HG02623 (cell line): Measurements from ENCODE around the gene TEX10.
A peak's percentile ranks its signal among the peaks of the same experiment; 100 is the strongest.
"Not testable (repeated sequence)": the region's sequence is repeated elsewhere in the genome, so short reads cannot be mapped to it uniquely, and the experiment has no call there.

Source experiments
- ATAC-seq: cut with Tn5 transposase; IDR thresholded peaks from one replicate; pipeline ENCODE4 v1.9.1; 2021; ENCODE audit warnings: moderate library complexity; ENCODE audit not compliant: unreplicated experiment

The TEX10 gene

DNA sequence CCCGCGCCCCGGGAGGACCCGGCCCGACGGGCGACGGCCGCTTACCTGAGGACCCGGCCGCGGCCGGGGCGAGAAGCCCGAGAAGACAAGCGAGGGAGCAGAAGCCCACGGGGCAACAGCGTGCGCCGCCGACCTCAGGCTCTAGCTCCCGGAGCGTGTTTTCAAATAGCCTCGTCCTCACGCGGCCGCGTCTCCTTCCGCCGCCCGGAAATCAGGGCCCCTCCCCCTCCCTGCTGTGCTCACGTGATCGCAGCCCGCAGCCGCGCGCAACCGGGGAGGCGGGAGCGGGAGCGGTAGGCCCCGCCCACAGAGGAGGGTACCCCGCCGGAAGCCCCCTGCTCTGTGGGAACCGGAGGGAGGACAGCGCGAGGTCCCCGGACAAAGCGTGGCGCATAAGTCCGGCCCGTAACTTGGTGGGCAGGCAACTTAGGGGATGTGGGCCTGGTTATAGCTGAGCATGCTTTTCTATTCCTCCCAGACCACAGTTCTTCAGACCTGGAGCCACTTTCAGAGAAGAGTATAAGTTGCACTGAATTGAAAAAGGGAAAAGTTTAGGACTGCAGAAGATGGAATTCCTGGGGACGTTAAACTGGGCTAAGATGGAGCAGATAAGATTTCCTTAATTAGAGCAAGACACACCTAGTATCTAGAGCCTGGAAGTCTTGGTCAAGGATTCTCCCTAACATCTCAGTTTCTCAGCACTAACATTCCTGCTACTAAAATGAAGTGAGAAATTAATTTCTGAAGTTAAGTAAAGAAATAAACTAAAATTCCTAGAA is at the start of gene TEX10:
TEX10 (minus strand) TSS at position 216 of the 779 bp plus-strand sequence. CDS start 3,579 bp downstream, outside the sequence.
- ATAC-seq = peak; percentile 77

DNA sequence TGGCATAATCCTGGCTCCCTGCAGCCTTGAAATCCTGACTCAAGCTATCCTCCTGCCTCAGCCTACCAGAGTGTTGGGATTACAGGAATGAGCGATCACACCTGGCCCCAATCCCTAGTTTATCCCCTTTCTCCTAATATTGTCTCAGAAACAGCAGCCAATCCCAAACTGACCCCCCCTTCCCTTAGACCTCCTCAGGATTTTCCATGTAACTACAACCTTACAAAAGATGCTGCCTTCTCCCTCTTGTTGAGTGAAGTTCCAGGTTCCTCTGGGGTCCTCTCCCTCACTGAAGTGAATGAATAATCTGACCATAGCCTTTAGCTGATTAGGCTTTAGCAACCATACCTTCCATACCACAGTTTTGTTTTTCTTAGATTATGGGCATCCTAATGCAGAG is 48.3 kb upstream of the TEX10 start:
- no peak for ATAC-seq

DNA sequence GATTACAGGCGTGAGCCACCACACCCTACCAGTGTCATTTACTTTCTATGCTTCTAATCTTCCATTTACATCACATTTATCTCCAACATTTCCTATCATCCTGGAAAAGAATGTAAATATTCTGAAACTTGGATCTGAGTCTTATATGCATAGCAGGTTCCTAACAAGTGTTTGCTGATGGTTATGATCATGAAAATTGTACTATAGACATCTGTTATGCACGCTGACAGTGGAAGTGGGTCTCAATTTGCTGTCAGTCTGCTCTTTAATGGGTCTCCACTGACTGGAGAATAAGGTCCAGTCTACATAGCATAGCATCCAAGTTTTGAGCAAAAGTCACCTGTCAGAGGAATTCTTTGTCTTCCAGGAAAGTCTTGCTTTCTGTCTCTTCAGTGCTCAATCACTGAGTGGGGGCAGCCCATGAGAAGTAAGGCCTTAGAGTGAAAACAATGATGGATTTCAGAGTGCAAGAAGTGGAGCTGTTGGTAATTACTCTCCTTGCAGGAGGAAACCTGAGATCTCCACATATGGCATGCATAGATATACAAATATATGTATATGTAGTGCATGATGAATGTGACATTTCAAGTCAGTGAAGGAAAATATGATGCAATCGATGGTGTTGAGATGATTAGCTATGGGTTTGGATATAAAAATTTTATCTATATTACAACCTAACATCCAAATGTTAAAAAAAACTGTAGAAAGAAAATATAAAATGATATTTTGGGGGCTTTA is 45.0 kb upstream of the TEX10 start:
- ATAC-seq = no peak

DNA sequence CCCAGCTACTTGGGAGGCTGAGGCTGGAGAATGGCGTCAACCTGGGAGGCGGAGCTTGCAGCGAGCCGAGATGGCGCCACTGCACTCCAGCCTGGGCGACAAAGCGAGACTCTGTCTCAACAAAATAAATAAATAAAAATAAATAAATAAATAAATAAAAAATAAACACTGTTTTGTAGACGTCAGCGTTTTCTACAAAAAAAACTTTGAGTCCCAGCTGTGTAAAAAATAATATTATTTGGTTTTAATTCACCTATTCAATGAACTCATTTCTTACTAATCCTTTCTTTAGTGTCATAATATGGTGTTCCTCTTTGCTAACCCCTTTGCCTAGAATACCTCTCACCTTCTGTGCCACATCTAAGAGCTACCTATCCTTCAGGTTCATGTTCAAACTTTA is 44.0 kb upstream of the TEX10 start:
- ATAC-seq = no peak

DNA sequence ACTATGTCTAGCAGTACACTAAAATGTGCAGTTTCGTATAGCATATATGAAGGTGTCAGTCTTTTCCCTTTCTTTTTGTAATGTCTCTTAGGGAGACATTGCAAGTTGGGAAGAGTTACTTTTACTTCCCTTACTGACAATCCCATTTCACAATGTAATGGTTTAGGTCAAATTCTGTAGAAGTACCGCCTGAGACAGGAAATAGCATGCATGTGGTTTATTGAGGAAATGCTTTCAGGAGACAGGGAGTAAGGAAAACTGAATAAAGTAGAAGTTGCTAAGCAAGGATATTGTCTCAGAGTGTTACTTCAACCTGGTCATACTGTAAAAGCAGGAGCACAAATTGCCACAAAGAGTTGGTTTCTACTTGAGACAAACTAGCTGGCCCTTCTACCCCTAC is 42.1 kb upstream of the TEX10 start:
- no peak for ATAC-seq

DNA sequence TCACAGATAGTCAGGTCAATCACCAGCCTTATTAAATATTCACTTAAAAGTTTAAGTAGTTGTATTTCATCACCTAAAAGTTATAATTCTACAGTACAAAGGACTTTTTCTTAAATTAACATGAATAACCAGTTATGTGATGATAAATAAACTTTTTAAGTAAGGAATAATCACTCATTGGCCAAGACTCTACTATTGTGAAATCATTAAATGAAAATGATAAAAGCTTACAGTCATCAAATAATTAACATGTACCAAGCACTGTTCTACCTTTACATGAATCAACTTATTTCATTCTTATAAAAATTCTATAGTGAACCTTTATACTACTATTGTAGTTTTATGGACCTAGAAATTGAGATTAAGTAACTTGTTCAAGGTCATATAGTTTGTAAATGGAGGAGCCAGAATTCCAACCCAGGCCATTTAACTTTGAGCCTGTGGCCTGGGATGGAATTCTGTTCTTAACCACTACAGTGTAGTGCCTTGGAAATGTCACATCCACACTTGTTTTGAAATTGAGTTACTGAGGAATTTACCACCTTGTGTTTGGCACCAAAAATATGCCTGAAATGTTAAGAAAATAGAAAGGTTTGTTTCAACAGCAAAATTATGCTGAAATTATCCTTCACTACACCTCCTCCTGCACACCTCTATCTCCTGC is 41.4 kb upstream of the TEX10 start:
- ATAC-seq = no peak

DNA sequence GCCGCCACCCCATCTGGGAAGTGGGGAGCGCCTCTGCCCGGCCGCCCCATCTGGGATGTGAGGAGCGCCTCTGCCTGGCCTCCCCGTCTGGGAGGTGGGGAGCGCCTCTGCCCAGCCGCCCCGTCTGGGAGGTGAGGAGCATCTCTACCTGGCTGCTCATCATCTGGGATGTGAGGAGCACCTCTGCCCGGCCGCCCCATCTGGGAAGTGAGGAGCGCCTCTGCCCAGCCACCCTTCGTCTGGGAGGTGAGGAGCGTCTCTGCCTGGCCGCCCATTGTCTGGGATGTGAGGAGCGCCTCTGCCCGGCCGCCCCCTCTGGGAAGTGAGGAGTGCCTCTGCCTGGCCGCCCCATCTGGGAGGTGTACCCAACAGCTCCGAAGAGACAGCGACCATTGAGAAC is 40.2 kb upstream of the TEX10 start:
- ATAC-seq = not testable (repeated sequence)

DNA sequence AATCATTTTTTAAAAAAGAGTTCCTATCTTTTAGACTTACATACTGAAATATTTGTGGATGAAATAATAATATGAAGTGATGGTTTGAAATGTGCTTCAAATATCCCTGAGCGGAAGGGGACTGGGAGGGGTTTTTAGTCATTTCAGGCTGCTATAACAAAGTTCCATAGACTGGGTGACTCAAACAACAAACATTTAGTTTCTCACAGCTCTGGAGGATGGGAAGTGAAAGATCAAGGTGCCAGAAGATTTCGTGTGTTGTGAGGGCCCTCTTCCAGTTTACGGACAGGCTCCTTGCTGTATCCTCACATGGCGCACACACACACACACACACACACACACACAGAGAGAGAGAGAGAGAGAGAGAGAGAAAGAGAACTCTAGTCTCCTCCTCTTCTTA is 27.1 kb upstream of the TEX10 start:
- ATAC-seq = no peak

DNA sequence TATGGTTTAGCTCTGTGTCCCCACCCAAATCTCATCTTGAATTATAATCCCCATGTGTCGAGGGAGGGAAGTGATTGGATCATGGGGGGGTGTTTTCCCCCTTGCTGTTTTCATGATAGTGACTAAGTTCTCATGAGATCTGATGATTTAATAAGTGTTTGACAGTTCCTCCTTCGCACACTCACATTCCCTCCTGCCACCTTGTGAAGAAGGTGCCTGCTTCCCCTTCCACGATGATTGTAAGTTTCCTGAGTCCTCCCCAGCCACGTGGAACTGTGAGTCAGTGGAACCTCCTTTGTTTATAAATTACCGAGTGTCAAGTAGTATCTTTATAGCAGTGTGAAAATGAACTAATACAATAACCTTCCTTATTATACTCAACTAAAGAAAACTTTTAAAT is 24.3 kb upstream of the TEX10 start:
- ATAC-seq = no peak

DNA sequence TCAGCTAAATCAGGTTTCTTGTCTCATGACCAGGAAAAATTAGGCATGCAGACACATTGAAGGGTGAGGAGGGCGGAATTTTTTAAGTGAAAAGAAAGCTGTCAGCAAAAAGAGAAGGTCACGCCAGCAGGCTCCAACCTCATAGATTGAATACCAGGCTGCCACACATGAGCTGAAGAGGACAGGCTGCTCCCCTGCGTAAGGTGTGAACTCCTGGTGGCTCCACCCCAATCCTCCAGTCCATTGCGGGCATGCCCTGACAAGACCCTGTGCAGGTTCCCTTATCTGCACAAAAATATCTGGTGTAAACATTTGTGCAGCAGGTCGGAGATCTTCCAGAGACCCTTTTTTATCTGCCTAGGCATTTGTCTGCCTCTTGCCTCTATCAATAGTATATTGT is 22.9 kb upstream of the TEX10 start:
- no peak for ATAC-seq

DNA sequence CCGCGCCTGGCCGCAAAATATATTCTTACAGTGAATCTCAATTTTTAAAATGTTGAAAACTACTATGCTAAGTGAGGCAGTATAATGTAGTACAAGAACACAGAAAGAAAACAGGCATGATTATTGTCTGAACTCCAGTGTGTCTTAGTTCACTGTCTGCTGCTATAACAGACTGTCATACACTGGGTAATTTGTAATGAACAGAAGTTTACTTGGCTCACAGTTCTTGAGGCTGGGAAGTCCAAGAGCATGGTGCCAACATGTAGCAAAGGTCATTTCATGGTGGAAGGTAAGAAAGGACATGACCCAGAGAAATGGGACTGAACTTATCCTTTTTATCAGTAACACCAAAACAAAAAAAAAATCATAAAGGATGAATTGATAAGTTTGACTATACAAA is 19.9 kb upstream of the TEX10 start:
- no peak for ATAC-seq

DNA sequence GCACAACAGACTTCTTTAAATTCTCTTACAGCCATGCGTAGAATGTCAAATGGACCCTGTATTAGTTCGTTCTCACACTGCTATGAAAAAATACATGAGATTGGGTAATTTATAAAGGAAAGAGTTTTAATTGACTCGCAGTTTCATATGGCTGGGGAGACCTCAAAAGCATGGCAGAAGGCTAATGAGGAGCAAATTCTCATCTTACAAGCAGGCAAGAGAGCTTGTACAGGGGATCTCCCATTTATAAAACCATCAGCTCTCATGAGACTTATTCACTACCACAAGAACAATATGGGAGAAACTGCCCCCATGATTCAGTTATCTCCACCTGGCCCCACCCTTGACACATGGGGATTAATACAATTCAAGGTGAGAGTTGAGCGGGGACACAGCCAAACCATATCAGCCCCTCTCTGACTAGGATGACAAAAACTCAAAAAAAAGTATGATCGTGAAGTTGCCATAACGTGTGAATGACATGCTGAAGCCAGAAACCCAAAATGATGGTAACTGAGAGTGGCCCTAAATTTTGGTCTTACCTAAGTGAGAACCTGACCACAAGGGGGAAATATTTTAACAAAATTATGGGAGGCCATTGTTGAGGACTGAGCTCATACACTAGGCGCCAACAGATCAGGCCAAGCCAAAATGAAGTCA is 17.5 kb upstream of the TEX10 start:
- ATAC-seq = no peak

DNA sequence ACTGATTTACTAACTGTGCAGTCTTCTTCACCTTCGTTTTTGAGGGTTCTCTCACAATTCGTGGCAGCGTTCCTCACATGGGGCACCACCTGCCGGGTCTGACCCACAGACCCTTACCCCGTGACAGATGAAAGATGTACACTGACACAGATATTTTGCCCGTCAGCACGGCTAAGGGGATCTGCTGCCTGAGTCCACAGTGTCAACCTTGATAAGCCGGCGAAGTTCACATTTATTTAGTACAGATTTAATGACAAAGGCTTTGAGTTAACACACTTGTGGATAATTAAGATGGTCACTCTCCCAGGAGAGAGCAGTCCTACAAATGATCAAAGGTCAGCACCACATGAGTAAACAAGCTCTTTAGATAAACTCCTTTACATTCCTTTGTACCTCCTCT is 15.9 kb upstream of the TEX10 start:
- ATAC-seq = no peak

DNA sequence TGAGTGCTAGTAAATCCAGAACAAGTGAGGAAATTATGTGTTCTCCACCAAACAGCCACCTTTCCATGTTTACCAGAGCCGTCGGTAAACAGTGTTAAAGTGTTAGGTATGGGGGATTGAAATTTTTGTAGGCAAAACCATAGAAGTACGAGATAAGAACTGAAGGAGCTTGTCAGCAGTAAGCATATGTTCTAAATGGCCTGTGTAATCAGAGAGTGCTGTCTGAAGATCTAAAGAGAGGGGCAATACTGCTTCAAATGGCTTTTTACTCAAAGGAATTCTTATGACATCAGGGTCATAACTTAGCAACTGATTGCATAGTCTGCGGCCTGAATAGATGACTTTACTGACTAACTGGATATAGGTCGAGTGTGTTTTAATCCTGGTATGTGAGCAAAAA is 13.4 kb upstream of the TEX10 start:
- ATAC-seq = no peak

DNA sequence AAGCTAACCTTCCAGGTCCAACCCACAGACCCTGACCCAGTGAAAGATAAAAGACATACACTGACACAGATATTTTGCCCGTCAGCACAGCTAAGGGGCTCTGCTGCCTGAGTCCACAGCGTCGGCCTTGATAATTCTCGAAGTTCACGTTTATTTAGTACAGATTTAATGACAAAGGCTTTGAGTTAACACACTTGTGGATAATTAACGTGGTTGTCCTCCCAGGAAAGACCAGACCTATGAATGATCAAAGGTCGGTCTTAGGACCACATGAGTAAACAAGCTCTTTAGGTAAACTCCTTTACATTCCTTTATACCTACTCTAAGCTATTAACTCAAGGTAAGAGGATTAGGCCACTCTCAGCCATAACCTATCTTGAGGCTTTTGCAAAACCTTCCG is 11.3 kb upstream of the TEX10 start:
- ATAC-seq = no peak

DNA sequence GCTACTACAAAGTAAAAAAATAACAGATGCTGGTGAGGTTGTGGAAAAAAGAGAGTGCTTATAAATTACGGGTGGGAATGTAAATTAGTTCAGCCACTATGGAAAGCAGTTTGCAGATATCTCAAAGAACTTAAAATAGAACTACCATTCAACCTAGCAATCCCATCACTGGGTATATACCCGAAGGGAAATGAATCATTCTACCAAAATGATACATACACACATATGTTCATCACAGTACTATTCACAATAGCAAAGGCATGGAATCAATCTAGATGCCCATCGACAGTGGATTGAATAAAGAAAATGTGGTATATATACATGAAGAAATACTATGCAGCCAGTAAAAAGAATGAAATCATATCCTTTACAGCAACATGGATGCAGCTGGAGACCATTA is 6.3 kb upstream of the TEX10 start:
- ATAC-seq = no peak

DNA sequence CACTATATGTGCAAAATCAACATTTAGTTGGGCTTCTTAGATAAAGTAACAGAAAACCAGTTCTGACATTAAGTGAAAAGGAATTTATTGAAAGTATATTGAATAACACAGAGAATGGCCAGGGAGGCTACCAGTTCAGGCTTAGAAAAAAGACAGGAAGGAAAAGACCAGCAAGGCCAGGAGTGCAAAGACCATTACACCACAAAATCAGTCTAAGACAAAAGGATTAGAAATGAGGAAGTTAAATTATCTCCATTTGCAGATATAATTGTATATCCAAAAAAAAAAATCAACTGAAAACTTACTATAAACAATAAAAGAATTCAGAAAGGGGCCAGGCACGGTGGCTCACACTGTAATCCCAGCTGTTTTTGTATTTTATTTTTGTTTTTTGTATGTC is 4.8 kb upstream of the TEX10 start:
- ATAC-seq = no peak

DNA sequence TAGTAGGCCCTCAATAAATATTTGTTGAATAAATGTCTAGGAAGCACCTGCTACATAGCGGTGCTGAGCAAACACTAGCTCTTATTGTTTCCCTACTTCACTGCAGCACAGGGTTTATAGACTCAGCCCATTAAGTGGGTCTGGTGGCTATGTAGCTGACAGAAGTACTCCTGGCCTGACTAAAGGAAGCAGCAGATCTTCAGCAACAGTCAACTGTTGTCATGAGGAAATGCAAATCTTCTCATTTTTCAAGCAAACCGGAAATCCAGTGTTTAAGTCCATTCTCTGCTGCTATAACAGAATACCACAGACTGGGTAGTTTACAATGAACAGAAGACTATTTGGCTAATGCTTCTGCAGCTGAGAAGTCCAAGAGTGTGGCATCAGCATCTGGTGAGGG is 2.8 kb upstream of the TEX10 start:
- no peak for ATAC-seq

DNA sequence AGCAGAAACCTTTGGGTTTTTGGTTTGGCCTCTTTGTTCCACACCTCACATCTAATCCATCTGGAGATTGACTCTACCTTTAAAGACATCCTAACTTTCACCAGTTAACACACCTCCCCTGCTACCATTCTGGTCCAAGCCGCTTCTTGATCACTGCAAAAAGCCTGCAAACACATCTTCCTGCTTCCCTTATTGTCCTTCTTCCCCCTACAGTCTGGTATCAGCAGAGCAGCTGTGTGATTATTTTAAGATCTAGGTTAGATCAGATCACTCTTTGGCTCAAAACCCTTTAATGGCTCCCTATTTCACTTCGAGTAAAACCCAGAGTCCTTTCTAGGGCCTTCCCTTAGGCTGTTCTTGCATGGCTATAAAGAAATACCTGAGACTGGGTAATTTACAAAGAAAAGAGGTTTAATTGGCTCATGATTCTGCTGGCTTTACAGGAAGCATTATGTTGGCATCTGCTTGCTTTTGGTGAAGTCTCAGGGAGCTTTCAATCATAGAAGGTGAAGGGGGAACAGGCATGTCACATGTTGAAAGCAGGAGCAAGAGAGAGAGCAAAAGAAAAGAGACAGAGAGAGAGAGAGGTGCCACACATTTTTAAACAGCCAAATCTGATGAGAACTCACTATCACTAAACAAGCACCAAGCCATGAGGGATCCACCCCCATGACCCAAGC is 1.5 kb upstream of the TEX10 start:
- no peak for ATAC-seq

DNA sequence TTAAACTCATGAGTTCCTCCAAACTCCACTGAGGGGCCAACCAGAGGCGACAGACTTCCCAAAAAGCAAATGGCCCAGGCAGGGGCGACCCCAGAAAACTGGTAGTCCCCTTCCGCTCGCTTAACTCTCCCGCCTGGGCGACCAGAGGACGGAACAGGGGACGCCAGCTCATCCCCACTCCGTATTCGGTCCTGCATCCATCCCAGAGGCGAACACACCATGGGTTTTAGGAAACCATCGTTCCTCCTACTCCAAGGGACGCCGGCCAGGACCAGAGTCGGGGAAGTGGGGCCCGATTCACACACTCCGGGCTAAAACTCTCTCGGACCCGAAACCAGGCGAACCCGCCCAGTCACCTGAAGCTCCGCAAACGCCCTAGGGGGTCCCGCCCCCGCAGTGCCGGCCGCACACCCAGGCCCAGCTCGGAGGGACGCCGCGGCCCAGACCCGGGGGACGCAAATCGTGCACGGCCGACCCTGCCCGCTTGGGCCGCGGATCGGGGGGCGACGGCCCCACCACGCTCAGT is 478 bp downstream of the TEX10 start:
- peak; percentile 31 for ATAC-seq

DNA sequence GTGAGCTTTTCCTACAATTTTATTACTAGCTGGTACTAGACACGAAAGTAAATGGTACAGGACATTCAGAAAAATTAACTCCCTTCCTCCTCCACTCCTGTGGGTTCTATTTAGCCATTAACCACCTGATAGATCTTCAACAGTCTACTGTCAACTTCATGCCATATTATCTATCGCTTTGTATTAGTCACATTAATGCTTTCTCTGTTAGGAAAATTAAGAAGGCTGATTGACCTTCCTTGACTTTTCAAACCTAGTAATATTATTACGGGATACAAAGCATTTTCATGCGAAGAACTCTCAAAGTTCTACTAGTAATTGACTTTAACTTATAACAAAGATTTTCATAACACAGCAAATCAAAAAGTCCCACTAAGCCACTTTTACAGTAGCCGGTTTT is 1.2 kb downstream of the TEX10 start:
- ATAC-seq = no peak
